K562 treated with DMSO at 1 percent for 48 hours (cell line): Measurements from ENCODE around the gene VPS13A. TPM values are rescaled to one million over a fixed set of nuclear protein-coding genes. Genes with fewer than 3 reads are reported as not detected.

Experiments used
- total RNA-seq: library from RNA; unstranded; fragments of 300-600 nt; gene quantifications from 2 replicates; pipeline ENCODE4 v1.2.3, GENCODE V29; 2022; ENCODE audit warnings: low replicate concordance; ENCODE audit errors: extremely low read depth

Gene VPS13A
- total RNA-seq: not detected in 2 replicates

GRCh38 chr9:77177143-77177893 is at the start of gene VPS13A:
Gene VPS13A, plus strand, starts transcription at chr9:77177534. Its CDS starts 171 bp downstream, at chr9:77177705.

Other genes with a start within 250 kb of the VPS13A start
- gene FOXB2, start 157.9 kb upstream of the VPS13A start, total RNA-seq: not detected in 2 replicates